Heart right ventricle (tissue), 16 donors: Measurements from ENCODE around the gene ACTL6B. TPM values are rescaled to one million over a fixed set of nuclear protein-coding genes. Genes with fewer than 3 reads are reported as not detected.

Source experiments
- ATAC-seq, 8 donors: fragments of 200-7000 bp; cut with Tn5 transposase; one replicate each; pipeline ENCODE4 v1.9.1; 2020; ENCODE audit warnings: mild to moderate bottlenecking in 8 of 8, moderate library complexity in 8 of 8, moderate number of reproducible peaks in 1 of 8
- DNase-seq, 2 donors: peaks; one replicate each; pipeline ENCODE4 v3.0.0-alpha.2; 2020
- H3K27ac ChIP-seq, 10 donors: fragments of 200-600 bp; sonication (generic) in 2 of 10; one replicate each; pipeline versions ENCODE4 v1.5.0 to v1.8.0; 2020 to 2022; ENCODE audit warnings: mild to moderate bottlenecking in 3 of 10
- H3K27me3 ChIP-seq, 7 donors: fragments of 200-600 bp; one replicate each; pipeline ENCODE4 v1.8.0; 2021 to 2022; ENCODE audit warnings: mild to moderate bottlenecking in 2 of 7
- H3K36me3 ChIP-seq, 9 donors: fragments of 200-600 bp; sonication (generic) in 1 of 9; one replicate each; pipeline versions ENCODE4 v1.5.0 to v1.8.0; 2020 to 2022; ENCODE audit warnings: mild to moderate bottlenecking in 2 of 9
- H3K4me1 ChIP-seq, 9 donors: fragments of 200-600 bp; sonication (generic) in 1 of 9; one replicate each; pipeline versions ENCODE4 v1.5.0 to v1.8.0; 2020 to 2022; ENCODE audit warnings: mild to moderate bottlenecking in 4 of 9
- H3K4me3 ChIP-seq, 10 donors: fragments of 200-600 bp; sonication (generic) in 2 of 10; one replicate each; pipeline versions ENCODE4 v1.5.0 to v1.8.0; 2020 to 2022; ENCODE audit warnings: mild to moderate bottlenecking in 7 of 10, moderate library complexity in 2 of 10
- H3K9me3 ChIP-seq, 11 donors: fragments of 200-600 bp in 10 of 11; sonication (generic) in 2 of 11; one replicate each; pipeline versions ENCODE4 v1.5.0 to v1.8.0; 2013 to 2022; ENCODE audit warnings: mild to moderate bottlenecking in 2 of 11, control low read depth in 1 of 11, moderate library complexity in 1 of 11
- CTCF ChIP-seq, 9 donors: fragments of 200-600 bp; sonication (generic) in 2 of 9; IDR thresholded peaks; one replicate each; pipeline versions ENCODE4 v1.5.0 to v1.8.0; 2021 to 2022; ENCODE audit warnings: antibody characterized with exemption in 9 of 9, mild to moderate bottlenecking in 5 of 9, moderate library complexity in 1 of 9
- WGBS, 2 donors: extraction: QIAGEN DNeasy Blood & Tissue Kit; methylation state at CpG; one replicate each; pipeline ENCODE4 v1.1.7; 2013; ENCODE audit warnings: inconsistent platforms in 1 of 2; 5-methylcytosine and 5-hydroxymethylcytosine counted together
- intact Hi-C, 10 donors: fragments of 100-400 bp; cut with DNase I; formaldehyde crosslinking; loops; one replicate each; pipeline versions ENCODE4 v1.11.1 to v1.14.2; 2022
- polyA plus RNA-seq, 2 donors: library from polyadenylated mRNA; stranded (reverse); fragments of 200-250 nt; gene quantifications; one replicate each; pipeline ENCODE4 v1.2.3, GENCODE V29; 2013
- total RNA-seq, 10 donors: library from RNA; stranded (reverse); fragmentation: NEBNext Ultra II Directional in 3 of 10; extraction: Animal tissue kit (Norgen Biotek cat#: 25700) in 3 of 10; gene quantifications; one replicate each; pipeline versions ENCODE4 v1.2.1 to v1.2.4, GENCODE V29; 2021 to 2023
- donor health status: Arrhythmogenic right ventricular cardiomyopathy.
- donor health status: ischemic (EF 13 %, LVEDD 7.1; RV severe dilation, severe dysfunction).
- donor health status: healthy with polysubstance abuse.
- donor health status: DM: no; HTN: yes; CAD: no.
- donor health status: DM: no; HTN: no; CAD: no.
- donor health status: ischemic (EF 25% LVEDD 6.9; RV normal size, moderate dysfunction).
- donor health status: ischemic (EF 25% LVEDD 5.7; RV mildly dilated, moderate dysfunction).
- donor health status: healthy.
- donor health status: DM: yes; HTN: yes; CAD: no.
- donor health status: Ischemic cardiomyopathy.
- donor health status: ischemic (EF 35%, LVEDD 5.7; RV mildly dilated, moderate dysfunction).
- donor health status: nonischemic (EF 11% LVEDD 7.7; RV severe dilation, severe dysfunction).
- donor health status: DM: yes; HTN: yes; CAD: no.
- donor health status: PGD.
- donor health status: ischemic (EF 29% LVEDD 5.4; RV normal size, mild dysfunction).
- donor health status: nonischemic (EF 23%, LVEDD 6.1; RV moderate dilation, normal function).

Gene ACTL6B
- total and polyA plus RNA-seq, 12 donors = not detected

GRCh38 chr7:100595188-100595587 is 61.1 kb downstream of the ACTL6B start:
- Histone ChIP-seq H3K27me3 (peaks cover 0 to 5% (median 0%) of the 10 kb centered on the region in 7 donors), H3K36me3 (no peaks in the 10 kb centered on the region), H3K27ac (no peak overlapping the region), H3K4me3 (no peak overlapping the region), H3K4me1 (peaks cover 0 to 9% (median 6%) of the 10 kb centered on the region in 9 donors), H3K9me3 (no peaks in the 10 kb centered on the region)
- TF ChIP-seq CTCF (IDR thresholded peaks at IDR 0.05) = no peak
- no peak for DNase-seq
- intact Hi-C loops = no loop called here
- no peak for ATAC-seq
- 95 to 97% methylated on average over 7 of the region's 7 CpGs for WGBS, 2 donors

Other genes with a start within 250 kb of the ACTL6B start
- 1 to 10 TPM; 3.3 to 5.5 (median 4.0) TPM for gene ZCWPW1, start 227.7 kb downstream of the ACTL6B start, total RNA-seq
- gene ZCWPW1, start 227.7 kb downstream of the ACTL6B start, polyA plus RNA-seq = 1 to 10 TPM; 7.2 to 7.5 TPM
- gene MEPCE, start 226.6 kb downstream of the ACTL6B start, total RNA-seq = 10 to 100 TPM; 17.2 to 27.7 (median 23.0) TPM
- gene MEPCE, start 226.6 kb downstream of the ACTL6B start, polyA plus RNA-seq = 10 to 100 TPM; 15.1 to 18.7 TPM
- gene PPP1R35, start 220.0 kb downstream of the ACTL6B start, total RNA-seq = 10 to 100 TPM in 7 of 10 donors, 1 to 10 TPM in 3; 7.5 to 18.2 (median 11.3) TPM
- gene PPP1R35, start 220.0 kb downstream of the ACTL6B start, polyA plus RNA-seq = 10 to 100 TPM; 30.3 to 60.4 TPM
- gene SPACDR, start 192.2 kb downstream of the ACTL6B start, total RNA-seq = 1 to 10 TPM in 2 of 10 donors, under 1 TPM in 4, not detected in 4; 0.28 to 1.1 (median 0.54) TPM
- gene SPACDR, start 192.2 kb downstream of the ACTL6B start, polyA plus RNA-seq = 1 to 10 TPM in 1 of 2 donors, under 1 TPM in 1; 0.93 to 1.3 TPM
- 10 to 100 TPM; 36.0 to 72.3 (median 46.7) TPM for gene TSC22D4, start 177.2 kb downstream of the ACTL6B start, total RNA-seq
- 10 to 100 TPM; 46.0 to 53.7 TPM for gene TSC22D4, start 177.2 kb downstream of the ACTL6B start, polyA plus RNA-seq
- gene NYAP1, start 172.5 kb downstream of the ACTL6B start, total RNA-seq = under 1 TPM; 0.10 to 0.86 (median 0.30) TPM
- gene NYAP1, start 172.5 kb downstream of the ACTL6B start, polyA plus RNA-seq = under 1 TPM; 0.30 to 0.59 TPM
- 10 to 100 TPM; 20.7 to 35.8 (median 28.4) TPM for gene AGFG2, start 117.2 kb downstream of the ACTL6B start, total RNA-seq
- 10 to 100 TPM in 1 of 2 donors, 1 to 10 TPM in 1; 9.9 to 24.0 TPM for gene AGFG2, start 117.2 kb downstream of the ACTL6B start, polyA plus RNA-seq
- gene SAP25, start 82.5 kb downstream of the ACTL6B start, total RNA-seq = under 1 TPM in 5 of 10 donors, not detected in 5; 0.36 to 0.87 (median 0.62) TPM
- gene SAP25, start 82.5 kb downstream of the ACTL6B start, polyA plus RNA-seq = 1 to 10 TPM in 1 of 2 donors, under 1 TPM in 1; 0.88 to 2.3 TPM
- 10 to 100 TPM; 18.4 to 37.9 (median 23.6) TPM for gene LRCH4, start 70.3 kb downstream of the ACTL6B start, total RNA-seq
- 10 to 100 TPM; 36.1 to 57.6 TPM for gene LRCH4, start 70.3 kb downstream of the ACTL6B start, polyA plus RNA-seq
- gene FBXO24, start 70.1 kb downstream of the ACTL6B start, total RNA-seq = under 1 TPM in 8 of 10 donors, not detected in 2; 0.15 to 0.66 (median 0.40) TPM
- under 1 TPM; 0.20 to 0.73 TPM for gene FBXO24, start 70.1 kb downstream of the ACTL6B start, polyA plus RNA-seq
- 10 to 100 TPM; 13.1 to 59.6 (median 25.8) TPM for gene PCOLCE, start 54.1 kb downstream of the ACTL6B start, total RNA-seq
- gene PCOLCE, start 54.1 kb downstream of the ACTL6B start, polyA plus RNA-seq = 10 to 100 TPM; 56.4 to 74.3 TPM
- 10 to 100 TPM in 5 of 10 donors, 1 to 10 TPM in 5; 8.0 to 12.5 (median 9.9) TPM for gene MOSPD3, start 43.9 kb downstream of the ACTL6B start, total RNA-seq
- 10 to 100 TPM; 11.2 to 12.6 TPM for gene MOSPD3, start 43.9 kb downstream of the ACTL6B start, polyA plus RNA-seq
- gene TFR2, start 14.9 kb downstream of the ACTL6B start, total RNA-seq = under 1 TPM in 3 of 10 donors, not detected in 7; 0.20 to 0.57 (median 0.49) TPM
- gene TFR2, start 14.9 kb downstream of the ACTL6B start, polyA plus RNA-seq = under 1 TPM; 0.29 to 0.58 TPM
- 100 to 1,000 TPM in 7 of 10 donors, 10 to 100 TPM in 3; 91.6 to 150 (median 106) TPM for gene GNB2, start 17.3 kb upstream of the ACTL6B start, total RNA-seq
- 100 to 1,000 TPM in 1 of 2 donors, 10 to 100 TPM in 1; 32.8 to 227 TPM for gene GNB2, start 17.3 kb upstream of the ACTL6B start, polyA plus RNA-seq
- gene GIGYF1, start 37.8 kb upstream of the ACTL6B start, total RNA-seq = 10 to 100 TPM; 20.5 to 33.9 (median 24.2) TPM
- 10 to 100 TPM in 1 of 2 donors, 1 to 10 TPM in 1; 9.4 to 47.3 TPM for gene GIGYF1, start 37.8 kb upstream of the ACTL6B start, polyA plus RNA-seq
- gene POP7, start 49.7 kb upstream of the ACTL6B start, total RNA-seq = 10 to 100 TPM; 23.2 to 34.9 (median 25.3) TPM
- gene POP7, start 49.7 kb upstream of the ACTL6B start, polyA plus RNA-seq = 10 to 100 TPM; 35.5 to 71.5 TPM
- gene EPO, start 64.0 kb upstream of the ACTL6B start, total RNA-seq = under 1 TPM in 1 of 10 donors, not detected in 9; 0.23 TPM
- gene EPO, start 64.0 kb upstream of the ACTL6B start, polyA plus RNA-seq = not detected
- gene ZAN, start 77.1 kb upstream of the ACTL6B start, total RNA-seq = not detected
- gene ZAN, start 77.1 kb upstream of the ACTL6B start, polyA plus RNA-seq = not detected
- 10 to 100 TPM; 13.8 to 41.6 (median 21.0) TPM for gene EPHB4, start 171.1 kb upstream of the ACTL6B start, total RNA-seq
- 10 to 100 TPM; 14.4 to 27.6 TPM for gene EPHB4, start 171.1 kb upstream of the ACTL6B start, polyA plus RNA-seq
- 10 to 100 TPM in 1 of 10 donors, 1 to 10 TPM in 9; 4.8 to 15.7 (median 6.9) TPM for gene SLC12A9, start 196.3 kb upstream of the ACTL6B start, total RNA-seq
- 10 to 100 TPM; 10.2 to 14.0 TPM for gene SLC12A9, start 196.3 kb upstream of the ACTL6B start, polyA plus RNA-seq
- gene TRIP6, start 210.9 kb upstream of the ACTL6B start, total RNA-seq = 10 to 100 TPM; 13.0 to 23.7 (median 17.7) TPM
- 10 to 100 TPM; 15.4 to 26.3 TPM for gene TRIP6, start 210.9 kb upstream of the ACTL6B start, polyA plus RNA-seq
- 10 to 100 TPM; 38.4 to 69.5 (median 49.6) TPM for gene SRRT, start 218.7 kb upstream of the ACTL6B start, total RNA-seq
- 10 to 100 TPM; 47.6 to 67.6 TPM for gene SRRT, start 218.7 kb upstream of the ACTL6B start, polyA plus RNA-seq
- gene UFSP1, start 233.3 kb upstream of the ACTL6B start, total RNA-seq = 1 to 10 TPM in 9 of 10 donors, under 1 TPM in 1; 0.99 to 3.3 (median 1.7) TPM
- 1 to 10 TPM; 3.1 to 3.4 TPM for gene UFSP1, start 233.3 kb upstream of the ACTL6B start, polyA plus RNA-seq
- gene ACHE, start 239.4 kb upstream of the ACTL6B start, total RNA-seq = 1 to 10 TPM in 2 of 10 donors, under 1 TPM in 8; 0.27 to 1.1 (median 0.71) TPM
- under 1 TPM; 0.80 to 0.94 TPM for gene ACHE, start 239.4 kb upstream of the ACTL6B start, polyA plus RNA-seq